KMS-11 (cell line): ENCODE results near the gene GAPDHS.

Experiments
- H2AFZ ChIP-seq: fragments of 200-600 bp; sonication (generic); 2 replicates; pipeline ENCODE4 v1.6.1; 2016; ENCODE audit warnings: antibody characterized with exemption, mixed run types, low read depth
- H3K27ac ChIP-seq: fragments of 200-600 bp; sonication (generic); 2 replicates; pipeline ENCODE4 v1.6.1; 2016; ENCODE audit warnings: mild to moderate bottlenecking, mixed run types
- H3K27me3 ChIP-seq: fragments of 200-600 bp; sonication (generic); 2 replicates; pipeline ENCODE4 v1.6.1; 2017; ENCODE audit warnings: mild to moderate bottlenecking, low read depth, mixed run types, moderate library complexity; ENCODE audit not compliant: insufficient read depth
- H3K36me3 ChIP-seq: fragments of 200-600 bp; sonication (generic); 2 replicates; pipeline ENCODE4 v1.6.1; 2017; ENCODE audit warnings: mild to moderate bottlenecking, mixed run types; ENCODE audit not compliant: insufficient read depth
- H3K4me1 ChIP-seq: fragments of 200-600 bp; sonication (generic); 2 replicates; pipeline ENCODE4 v1.6.1; 2016; ENCODE audit warnings: mild to moderate bottlenecking, low read depth, mixed run types; ENCODE audit not compliant: poor library complexity, severe bottlenecking
- H3K4me2 ChIP-seq: fragments of 200-600 bp; sonication (generic); 2 replicates; pipeline ENCODE4 v1.7.0; 2016; ENCODE audit warnings: mild to moderate bottlenecking, mixed run types
- H3K4me3 ChIP-seq: fragments of 200-600 bp; sonication (generic); IDR thresholded peaks from 2 replicates; pipeline ENCODE4 v1.6.1; 2017; ENCODE audit warnings: low read depth, low read length, mixed read lengths; ENCODE audit not compliant: insufficient read depth
- H3K79me2 ChIP-seq: fragments of 200-600 bp; sonication (generic); 2 replicates; pipeline ENCODE4 v1.6.1; 2016; ENCODE audit warnings: low read depth, mixed run types; ENCODE audit not compliant: insufficient read depth
- H3K9ac ChIP-seq: fragments of 200-600 bp; sonication (generic); 2 replicates; pipeline ENCODE4 v1.6.1; 2016; ENCODE audit warnings: mild to moderate bottlenecking, mixed run types
- H4K20me1 ChIP-seq: fragments of 200-600 bp; sonication (generic); 2 replicates; pipeline ENCODE4 v1.6.1; 2016; ENCODE audit warnings: mild to moderate bottlenecking, mixed run types; ENCODE audit not compliant: insufficient read depth
- CTCF ChIP-seq: fragments of 200-600 bp; sonication (generic); conservative IDR thresholded peaks from 2 replicates; pipeline ENCODE4 v1.6.1; 2017; ENCODE audit warnings: low read depth, mild to moderate bottlenecking, antibody characterized with exemption, low read length, moderate library complexity, mixed read lengths

Gene GAPDHS

GRCh38 chr19:35554076-35554475, 20.8 kb downstream of the GAPDHS start:
- Histone ChIP-seq H3K4me1 (no peaks in the 10 kb centered on the region), H3K27ac (no peak overlapping the region), H3K36me3 (no peaks in the 10 kb centered on the region), H3K79me2 (no peaks in the 10 kb centered on the region), H3K4me2 (no peak overlapping the region), H3K4me3 (no peak overlapping the region), H2AFZ (no peak overlapping the region), H4K20me1 (no peaks in the 10 kb centered on the region), H3K27me3 (peaks cover 20% of the 10 kb centered on the region; the same call in 1 of the 2 replicates), H3K9ac (no peak overlapping the region)
- no peak for TF ChIP-seq CTCF

DNA sequence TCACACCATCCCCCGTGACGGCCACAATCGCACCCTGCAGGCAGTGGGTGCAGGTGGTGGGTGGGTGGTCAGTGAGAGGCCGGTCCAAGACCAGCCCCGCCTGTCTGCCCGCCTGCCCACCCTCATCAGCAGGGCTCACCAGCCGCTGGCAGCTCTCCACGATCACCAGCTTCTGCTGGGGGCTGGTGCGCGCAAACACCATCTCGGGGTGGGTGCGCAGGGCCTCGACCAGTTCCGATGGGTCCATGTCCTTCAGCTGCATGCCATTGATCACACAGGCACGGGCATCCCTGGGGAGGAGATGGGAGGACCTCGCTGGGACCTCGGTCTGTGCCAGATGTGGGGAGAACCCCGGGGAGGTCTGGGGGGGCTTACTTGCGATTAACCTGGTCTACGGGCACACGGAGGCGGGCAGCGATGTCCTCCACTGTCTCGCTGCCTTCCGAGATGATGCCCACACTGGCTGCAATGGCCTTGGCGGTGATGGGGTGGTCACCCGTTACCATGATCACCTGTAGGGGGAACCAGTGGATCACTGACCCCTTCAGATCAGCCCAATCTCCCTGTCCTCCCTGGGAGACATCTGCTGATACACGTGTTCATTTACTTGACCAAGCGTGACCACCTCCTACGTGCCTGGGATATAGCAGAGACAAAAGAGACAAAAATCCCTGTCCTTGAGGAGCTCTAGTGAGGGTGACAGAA, 22.2 kb downstream of the GAPDHS start:
- no peak overlapping the region for H3K9ac ChIP-seq
- H2AFZ ChIP-seq: no peak overlapping the region
- H3K4me2 ChIP-seq: no peak overlapping the region
- TF ChIP-seq CTCF: 0 out of 2 replicates have a peak, but pooled peaks have one; percentile 16
- H3K36me3 ChIP-seq: no peaks in the 10 kb centered on the region
- H3K27ac ChIP-seq: no peak overlapping the region
- no peak overlapping the region for H3K4me3 ChIP-seq
- H4K20me1 ChIP-seq: no peaks in the 10 kb centered on the region
- H3K27me3 ChIP-seq: peaks cover 33% of the 10 kb centered on the region; the same call in 1 of the 2 replicates
- no peaks in the 10 kb centered on the region for H3K4me1 ChIP-seq
- H3K79me2 ChIP-seq: no peaks in the 10 kb centered on the region

DNA sequence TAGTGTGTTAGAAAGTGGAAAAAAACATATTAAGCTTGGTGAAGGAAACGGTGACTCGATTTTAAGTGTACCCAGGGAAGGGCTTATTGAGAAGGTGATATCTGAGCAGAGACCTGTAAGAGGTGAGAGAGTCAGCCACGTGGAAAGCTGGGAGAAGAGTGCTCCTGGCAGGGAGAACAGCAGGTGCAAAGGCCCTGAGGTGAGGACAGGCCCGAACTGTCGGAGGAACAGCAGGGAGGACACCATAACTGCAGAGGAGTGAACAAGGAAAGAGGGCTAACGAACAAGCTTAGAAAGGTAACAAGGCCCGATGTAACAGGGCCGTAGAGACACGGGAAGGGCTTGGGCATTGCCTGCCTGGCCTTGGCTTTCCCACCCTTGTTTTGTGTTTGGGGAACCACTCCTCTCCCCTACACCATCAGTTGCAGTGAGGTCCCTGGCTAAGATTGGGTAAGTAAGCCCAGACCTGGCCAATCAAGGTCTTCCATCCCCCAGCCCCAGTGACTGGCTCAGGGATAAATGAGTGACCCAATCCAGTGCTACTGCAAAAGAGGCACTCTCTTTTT, 22.9 kb downstream of the GAPDHS start:
- H2AFZ ChIP-seq: no peak overlapping the region
- no peaks in the 10 kb centered on the region for H3K36me3 ChIP-seq
- H3K4me3 ChIP-seq: no peak overlapping the region

DNA sequence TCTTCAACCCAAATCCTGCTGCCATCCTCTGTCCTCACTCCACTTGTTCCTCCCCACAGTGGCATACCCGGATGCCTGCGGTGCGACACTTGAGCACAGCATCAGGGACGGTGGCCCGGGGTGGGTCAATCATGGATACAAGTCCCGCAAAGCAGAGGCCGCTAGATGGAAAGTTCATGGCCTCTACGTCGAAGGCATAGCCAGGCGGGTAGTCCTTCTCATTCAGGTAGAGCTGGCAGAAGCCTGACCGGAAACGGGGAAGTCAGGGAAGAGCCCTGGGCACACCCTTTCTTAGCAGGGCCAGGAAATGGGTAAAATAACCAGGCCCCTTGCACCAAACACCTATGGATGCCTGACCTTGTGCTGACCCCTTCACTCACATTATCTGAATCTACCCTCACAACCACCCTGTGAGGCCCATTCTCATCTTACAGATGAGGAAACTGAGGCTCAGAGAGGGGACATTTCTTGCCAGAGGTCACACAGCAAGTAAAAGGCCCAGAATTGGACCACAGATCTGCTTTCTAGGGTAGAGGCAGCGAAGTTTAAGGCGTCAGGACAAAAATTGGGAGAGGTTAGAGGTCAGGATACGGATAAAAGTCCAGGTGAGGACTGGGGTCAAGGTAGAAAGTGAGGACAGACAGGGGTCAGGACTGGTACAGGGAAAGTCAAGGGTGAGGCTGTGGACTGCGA, 23.7 kb downstream of the GAPDHS start:
- Histone ChIP-seq H3K4me1 (no peaks in the 10 kb centered on the region), H3K27ac (no peak overlapping the region), H3K9ac (no peak overlapping the region), H3K4me2 (no peak overlapping the region), H3K79me2 (no peaks in the 10 kb centered on the region), H2AFZ (no peak overlapping the region), H3K27me3 (peaks cover 49% of the 10 kb centered on the region), H4K20me1 (no peaks in the 10 kb centered on the region), H3K36me3 (no peaks in the 10 kb centered on the region), H3K4me3 (no peak overlapping the region)
- no peak for TF ChIP-seq CTCF

More for the DNA sequence above, 22.9 kb downstream of the GAPDHS start:
- Histone ChIP-seq H3K27me3 (peaks cover 40% of the 10 kb centered on the region), H3K4me2 (no peak overlapping the region), H3K79me2 (no peaks in the 10 kb centered on the region), H3K9ac (no peak overlapping the region), H3K4me1 (no peaks in the 10 kb centered on the region), H3K27ac (no peak overlapping the region), H4K20me1 (no peaks in the 10 kb centered on the region)
- TF ChIP-seq CTCF: no peak
